Breast epithelium (tissue), 3 donors: ENCODE measurements around the gene DNAJB7.

Experiments used
- CTCF ChIP-seq, 3 donors: fragments of 450-650 bp; IDR thresholded peaks; one replicate each; pipeline ENCODE4 v1.5.1; 2016 to 2017; ENCODE audit warnings: antibody characterized with exemption in 3 of 3, mild to moderate bottlenecking in 3 of 3, moderate library complexity in 3 of 3
- POLR2A ChIP-seq: fragments of 450-650 bp; IDR thresholded peaks from one replicate; pipeline ENCODE4 v1.6.1; 2016; ENCODE audit warnings: antibody characterized with exemption, mild to moderate bottlenecking, moderate library complexity

- TF ChIP-seq CTCF (IDR thresholded peaks at IDR 0.05) (no peak), POLR2A (no peak)
Observed at GRCh38 chr22:40894417-40894816, 32.5 kb upstream of the DNAJB7 start.
